ENCODE data around the gene PHLDA2.

PHLDA2 gene

DNA sequence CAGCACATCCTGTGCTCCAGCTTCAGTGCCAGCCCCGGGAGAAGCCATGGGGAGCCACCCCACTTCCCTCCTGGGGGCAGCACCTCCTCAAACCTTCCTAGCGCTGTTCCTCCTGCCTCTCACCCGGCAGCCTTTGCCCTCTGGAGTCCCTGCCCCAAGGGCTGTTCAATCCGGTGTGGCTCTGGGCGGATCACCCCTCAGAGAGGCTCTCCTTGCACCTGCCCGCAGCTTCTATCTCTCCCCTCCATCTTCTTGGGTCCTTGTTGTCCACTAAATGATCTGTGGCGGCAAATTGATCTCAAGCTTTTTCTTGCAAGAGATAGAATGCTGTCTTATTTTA is 25.6 kb downstream of the PHLDA2 start:
- H3K27me3 Mint-ChIP-seq: peaks cover 41% of the 10 kb centered on the region
- ATAC-seq: no peak
- H3K4me1 Mint-ChIP-seq: peaks cover 36% of the 10 kb centered on the region
- H3K36me3 Mint-ChIP-seq: peaks cover 24% of the 10 kb centered on the region
- H3K27ac Mint-ChIP-seq: no peak overlapping the region
- H3K9me3 Mint-ChIP-seq: peaks cover 11% of the 10 kb centered on the region
- peak overlapping the region; percentile 38 for H3K4me3 Mint-ChIP-seq

- H3K27me3 Mint-ChIP-seq: peaks cover 36% of the 10 kb centered on the region
- peaks cover 40% of the 10 kb centered on the region for H3K4me1 Mint-ChIP-seq
- ATAC-seq: no peak
- peaks cover 11% of the 10 kb centered on the region for H3K9me3 Mint-ChIP-seq
- H3K36me3 Mint-ChIP-seq: peaks cover 24% of the 10 kb centered on the region
- H3K4me3 Mint-ChIP-seq: peak overlapping the region; percentile 53
- H3K27ac Mint-ChIP-seq: no peak overlapping the region
These were observed 26.2 kb downstream of the PHLDA2 start for GRCh38 chr11:2902784-2903671.

- peaks cover 40% of the 10 kb centered on the region for H3K4me1 Mint-ChIP-seq
- peak; percentile 91 for ATAC-seq
- peaks cover 11% of the 10 kb centered on the region for H3K9me3 Mint-ChIP-seq
- H3K27ac Mint-ChIP-seq: no peak overlapping the region
- H3K36me3 Mint-ChIP-seq: peaks cover 24% of the 10 kb centered on the region
- H3K27me3 Mint-ChIP-seq: peaks cover 29% of the 10 kb centered on the region
- peak overlapping the region; percentile 69 for H3K4me3 Mint-ChIP-seq
These were observed 27.1 kb downstream of the PHLDA2 start for GRCh38 chr11:2901854-2902783.

GRCh38 chr11:2901196-2901796 is 27.9 kb downstream of the PHLDA2 start:
- H3K4me3 Mint-ChIP-seq: peak overlapping the region; percentile 69
- no peak for ATAC-seq
- peaks cover 16% of the 10 kb centered on the region for H3K36me3 Mint-ChIP-seq
- peaks cover 40% of the 10 kb centered on the region for H3K4me1 Mint-ChIP-seq
- H3K9me3 Mint-ChIP-seq: peaks cover 9% of the 10 kb centered on the region
- no peak overlapping the region for H3K27ac Mint-ChIP-seq
- H3K27me3 Mint-ChIP-seq: peaks cover 21% of the 10 kb centered on the region

GRCh38 chr11:2899080-2899783 is 30.0 kb downstream of the PHLDA2 start:
- ATAC-seq: no peak

GRCh38 chr11:2898366-2899079 is 30.7 kb downstream of the PHLDA2 start:
- Mint-ChIP-seq H3K27me3 (no peaks in the 10 kb centered on the region), H3K36me3 (no peaks in the 10 kb centered on the region), H3K27ac (peak overlapping the region; percentile 53), H3K9me3 (no peaks in the 10 kb centered on the region), H3K4me3 (no peak overlapping the region), H3K4me1 (peaks cover 30% of the 10 kb centered on the region)
- peak; percentile 25 for ATAC-seq

More at GRCh38 chr11:2899080-2899783, 30.0 kb downstream of the PHLDA2 start:
- Mint-ChIP-seq H3K9me3 (no peaks in the 10 kb centered on the region), H3K27me3 (no peaks in the 10 kb centered on the region), H3K27ac (peak overlapping the region; percentile 53), H3K4me1 (peaks cover 34% of the 10 kb centered on the region), H3K36me3 (no peaks in the 10 kb centered on the region), H3K4me3 (no peak overlapping the region)

- peaks cover 36% of the 10 kb centered on the region for H3K4me1 Mint-ChIP-seq
- no peak overlapping the region for H3K4me3 Mint-ChIP-seq
- no peak overlapping the region for H3K27ac Mint-ChIP-seq
- ATAC-seq: no peak
- H3K9me3 Mint-ChIP-seq: no peaks in the 10 kb centered on the region
- no peaks in the 10 kb centered on the region for H3K36me3 Mint-ChIP-seq
- H3K27me3 Mint-ChIP-seq: no peaks in the 10 kb centered on the region
These were observed 32.2 kb downstream of the PHLDA2 start for GRCh38 chr11:2897048-2897447.

GRCh38 chr11:2896047-2896446 is 33.2 kb downstream of the PHLDA2 start:
- Mint-ChIP-seq H3K27ac (no peak overlapping the region), H3K27me3 (no peaks in the 10 kb centered on the region)
- ATAC-seq: no peak

GRCh38 chr11:2893935-2894334 is 35.3 kb downstream of the PHLDA2 start:
- peaks cover 22% of the 10 kb centered on the region for H3K4me1 Mint-ChIP-seq
- ATAC-seq: no peak
- H3K27ac Mint-ChIP-seq: no peak overlapping the region
- H3K36me3 Mint-ChIP-seq: no peaks in the 10 kb centered on the region
- no peak overlapping the region for H3K4me3 Mint-ChIP-seq
- no peaks in the 10 kb centered on the region for H3K27me3 Mint-ChIP-seq
- no peaks in the 10 kb centered on the region for H3K9me3 Mint-ChIP-seq

More at GRCh38 chr11:2896047-2896446, 33.2 kb downstream of the PHLDA2 start:
- H3K4me3 Mint-ChIP-seq: no peak overlapping the region
- H3K4me1 Mint-ChIP-seq: peaks cover 37% of the 10 kb centered on the region
- no peaks in the 10 kb centered on the region for H3K36me3 Mint-ChIP-seq
- H3K9me3 Mint-ChIP-seq: no peaks in the 10 kb centered on the region

GRCh38 chr11:2892967-2893528 is 36.2 kb downstream of the PHLDA2 start:
- Mint-ChIP-seq H3K4me3 (peak overlapping the region; percentile 76), H3K27ac (peak overlapping the region; percentile 73), H3K9me3 (no peaks in the 10 kb centered on the region), H3K27me3 (no peaks in the 10 kb centered on the region), H3K4me1 (peaks cover 21% of the 10 kb centered on the region), H3K36me3 (no peaks in the 10 kb centered on the region)
- no peak for ATAC-seq

GRCh38 chr11:2892215-2892966 is 36.8 kb downstream of the PHLDA2 start:
- peaks cover 25% of the 10 kb centered on the region for H3K4me1 Mint-ChIP-seq
- peak overlapping the region; percentile 73 for H3K27ac Mint-ChIP-seq
- no peaks in the 10 kb centered on the region for H3K9me3 Mint-ChIP-seq
- H3K4me3 Mint-ChIP-seq: peak overlapping the region; percentile 76
- ATAC-seq: peak; percentile 50
- H3K36me3 Mint-ChIP-seq: no peaks in the 10 kb centered on the region
- H3K27me3 Mint-ChIP-seq: no peaks in the 10 kb centered on the region

DNA sequence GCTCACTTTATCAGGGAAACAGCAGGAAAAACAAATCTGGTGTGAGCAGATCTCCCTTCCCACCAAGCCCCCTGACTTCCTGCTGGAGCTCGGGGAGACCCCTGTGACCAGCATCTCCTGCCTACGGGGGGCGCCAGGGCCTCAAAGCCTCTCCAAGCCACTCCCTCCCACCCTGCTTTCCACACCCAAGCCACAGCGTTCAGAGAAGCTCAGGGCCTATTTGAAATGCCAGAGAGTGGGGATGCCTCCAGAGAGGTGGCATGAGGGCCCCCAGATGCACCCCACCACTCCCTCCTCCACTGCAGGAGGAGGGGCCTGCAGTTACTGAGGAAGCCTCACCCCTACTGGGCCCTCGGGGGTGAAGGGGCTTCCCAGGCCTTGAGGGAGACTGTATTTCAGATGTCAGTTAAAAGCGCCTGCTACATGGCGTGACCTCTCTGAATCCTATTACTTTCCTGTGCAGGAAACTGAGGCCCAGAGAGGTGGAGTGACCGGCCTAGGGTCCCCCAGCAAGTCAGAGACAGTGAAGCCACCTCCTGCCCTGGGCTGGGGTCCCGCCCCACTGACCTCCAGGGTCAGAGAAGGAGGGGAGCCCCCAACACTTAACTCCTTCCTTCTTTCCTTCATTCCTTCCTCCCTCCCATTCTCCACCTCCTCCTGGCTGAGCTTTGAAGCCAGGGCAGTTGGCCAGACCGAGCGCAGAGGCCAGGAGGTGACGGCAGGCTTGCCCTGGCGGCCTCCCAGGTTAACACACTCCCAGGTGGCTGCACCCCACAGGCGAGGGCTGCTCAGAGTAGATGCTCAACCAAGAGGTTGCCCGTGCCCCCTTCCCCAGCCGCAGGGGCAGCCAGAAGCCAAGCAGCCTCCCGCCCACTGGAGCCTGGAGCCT is 37.6 kb downstream of the PHLDA2 start:
- no peak for ATAC-seq
- no peaks in the 10 kb centered on the region for H3K9me3 Mint-ChIP-seq
- H3K36me3 Mint-ChIP-seq: no peaks in the 10 kb centered on the region
- peak overlapping the region; percentile 73 for H3K27ac Mint-ChIP-seq
- H3K27me3 Mint-ChIP-seq: no peaks in the 10 kb centered on the region
- peak overlapping the region; percentile 76 for H3K4me3 Mint-ChIP-seq
- H3K4me1 Mint-ChIP-seq: peaks cover 28% of the 10 kb centered on the region
